Inflammatory macrophage treated with lipopolysaccharide for 1 hour (primary cell): ENCODE results near the gene SHROOM2.

Source experiments
- DNase-seq, 2 donors: peaks; one replicate each; pipeline ENCODE4 v3.0.0-alpha.2; 2020 to 2022

Gene SHROOM2

GRCh38 chrX:9955506-9955905 lies 169.3 kb downstream of the SHROOM2 start:
- DNase-seq = no peak

- no peak for DNase-seq
These were observed 171.5 kb downstream of the SHROOM2 start for GRCh38 chrX:9957743-9958142.

GRCh38 chrX:9958183-9958582 lies 172.0 kb downstream of the SHROOM2 start:
- no peak for DNase-seq

- no peak for DNase-seq
These were observed 175.5 kb downstream of the SHROOM2 start for GRCh38 chrX:9961750-9962149.

- DNase-seq = no peak
These were observed 180.7 kb downstream of the SHROOM2 start, which contains the start of gene CLDN34 for GRCh38 chrX:9966775-9967408. Gene CLDN34, plus strand, starts transcription at chrX:9967358. Its CDS starts 0 bp downstream, at chrX:9967358.

- no peak for DNase-seq
These were observed 191.4 kb downstream of the SHROOM2 start for GRCh38 chrX:9977635-9978034.

GRCh38 chrX:9980401-9980800 lies 194.2 kb downstream of the SHROOM2 start:
- no peak for DNase-seq

- no peak for DNase-seq
These were observed 194.7 kb downstream of the SHROOM2 start for GRCh38 chrX:9980927-9981326.

GRCh38 chrX:9983441-9983840 lies 197.2 kb downstream of the SHROOM2 start:
- no peak for DNase-seq

- no peak for DNase-seq
These were observed 197.6 kb downstream of the SHROOM2 start for GRCh38 chrX:9983846-9984245.

GRCh38 chrX:9988762-9989161 lies 202.5 kb downstream of the SHROOM2 start:
- no peak for DNase-seq

- no peak for DNase-seq
These were observed 205.8 kb downstream of the SHROOM2 start for GRCh38 chrX:9992061-9992460.

- no peak for DNase-seq
These were observed 206.5 kb downstream of the SHROOM2 start for GRCh38 chrX:9992724-9993123.

- DNase-seq = peak; percentile 51 to 83
These were observed 209.7 kb downstream of the SHROOM2 start for GRCh38 chrX:9995855-9996339.

GRCh38 chrX:9997041-9997440 lies 210.8 kb downstream of the SHROOM2 start:
- DNase-seq = no peak

- no peak for DNase-seq
These were observed 211.3 kb downstream of the SHROOM2 start for GRCh38 chrX:9997524-9997923.
